Liver (tissue), 9 donors: ENCODE results near the gene COL23A1. TPM values are rescaled to one million over a fixed set of nuclear protein-coding genes. Genes with fewer than 3 reads are reported as not detected.
A peak's percentile ranks its signal among the peaks of the same experiment; 100 is the strongest.

Experiments
- DNase-seq: peaks from one replicate; pipeline ENCODE4 v3.0.0-alpha.2; 2017; ENCODE audit warnings: low spot score
- H3K27ac ChIP-seq, 2 donors: one replicate each; pipeline ENCODE4 v1.7.0; 2013; ENCODE audit warnings: inconsistent platforms in 2 of 2, low read length in 2 of 2, control low read depth in 1 of 2, low read depth in 1 of 2, mild to moderate bottlenecking in 1 of 2
- H3K27me3 ChIP-seq, 4 donors: one replicate each; pipeline versions ENCODE4 v1.6.1 to v1.7.0; 2013; ENCODE audit warnings: low read length in 3 of 4, inconsistent platforms in 1 of 4, mild to moderate bottlenecking in 1 of 4, moderate library complexity in 1 of 4; ENCODE audit not compliant: control insufficient read depth in 4 of 4, insufficient read depth in 4 of 4
- H3K36me3 ChIP-seq, 4 donors: one replicate each; pipeline versions ENCODE4 v1.6.1 to v1.7.0; 2013; ENCODE audit warnings: low read length in 3 of 4, mild to moderate bottlenecking in 3 of 4, low read depth in 1 of 4, moderate library complexity in 1 of 4; ENCODE audit not compliant: control insufficient read depth in 4 of 4, insufficient read depth in 3 of 4
- H3K4me1 ChIP-seq, 4 donors: one replicate each; pipeline versions ENCODE4 v1.6.1 to v1.7.0; 2013; ENCODE audit warnings: low read length in 3 of 4, mild to moderate bottlenecking in 3 of 4, moderate library complexity in 1 of 4; ENCODE audit not compliant: control insufficient read depth in 4 of 4, insufficient read depth in 4 of 4
- H3K4me3 ChIP-seq, 3 donors: one replicate each; pipeline versions ENCODE4 v1.6.1 to v1.7.0; 2013; ENCODE audit warnings: low read length in 3 of 3, control low read depth in 1 of 3, low read depth in 1 of 3, mild to moderate bottlenecking in 1 of 3
- H3K9ac ChIP-seq, 2 donors: one replicate each; pipeline ENCODE4 v1.7.0; 2013; ENCODE audit warnings: low read length in 2 of 2, mild to moderate bottlenecking in 2 of 2, moderate library complexity in 2 of 2, control low read depth in 1 of 2, low read depth in 1 of 2
- H3K9me3 ChIP-seq, 4 donors: one replicate each; pipeline versions ENCODE4 v1.6.1 to v1.7.0; 2013; ENCODE audit warnings: low read length in 3 of 4; ENCODE audit not compliant: control insufficient read depth in 4 of 4
- EGR1 ChIP-seq, 2 donors: IDR thresholded peaks; 2 replicates each; pipeline ENCODE4 v1.6.1; 2016 to 2018; ENCODE audit warnings: antibody characterized with exemption in 2 of 2, low read depth in 2 of 2
- FOXA1 ChIP-seq: IDR thresholded peaks from 2 replicates; pipeline ENCODE4 v1.6.1; 2016; ENCODE audit warnings: antibody characterized with exemption
- FOXA2 ChIP-seq: IDR thresholded peaks from 2 replicates; pipeline ENCODE4 v1.6.1; 2016; ENCODE audit warnings: antibody characterized with exemption
- GABPA ChIP-seq, 2 donors: IDR thresholded peaks in 1 of 2; conservative IDR thresholded peaks in 1 of 2; 2 replicates each; pipeline ENCODE4 v1.6.1; 2016; ENCODE audit warnings: antibody characterized with exemption in 2 of 2, mild to moderate bottlenecking in 1 of 2, moderate library complexity in 1 of 2
- HNF4G ChIP-seq: IDR thresholded peaks from 2 replicates; pipeline ENCODE4 v1.6.1; 2016; ENCODE audit warnings: antibody characterized with exemption
- NR2F2 ChIP-seq: IDR thresholded peaks from 2 replicates; pipeline ENCODE4 v1.6.1; 2016; ENCODE audit warnings: antibody characterized with exemption
- RAD21 ChIP-seq, 2 donors: IDR thresholded peaks; 2 replicates each; pipeline ENCODE4 v1.6.1; 2016; ENCODE audit warnings: antibody characterized with exemption in 2 of 2, mild to moderate bottlenecking in 2 of 2
- RXRA ChIP-seq, 2 donors: IDR thresholded peaks; 2 replicates each; pipeline ENCODE4 v1.6.1; 2017 to 2018; ENCODE audit warnings: antibody characterized with exemption in 2 of 2, mild to moderate bottlenecking in 1 of 2
- SP1 ChIP-seq: IDR thresholded peaks from 2 replicates; pipeline ENCODE4 v1.6.1; 2018; ENCODE audit warnings: antibody characterized with exemption, mild to moderate bottlenecking
- TAF1 ChIP-seq: conservative IDR thresholded peaks from 2 replicates; pipeline ENCODE4 v1.6.1; 2016; ENCODE audit warnings: antibody characterized with exemption, mild to moderate bottlenecking
- YY1 ChIP-seq: IDR thresholded peaks from 2 replicates; pipeline ENCODE4 v1.6.1; 2016; ENCODE audit warnings: antibody characterized with exemption, mild to moderate bottlenecking
- WGBS: extraction: QIAGEN DNeasy Blood & Tissue Kit; methylation state at CpG from one replicate; pipeline ENCODE4 v1.1.7; 2013; 5-methylcytosine and 5-hydroxymethylcytosine counted together
- polyA plus RNA-seq, 2 donors: library from polyadenylated mRNA; stranded (reverse) in 1 of 2; unstranded in 1 of 2; fragments of 200-250 nt in 1 of 2; fragments of >200 nt in 1 of 2; fragmentation: Nextera tagmentation in 1 of 2; extraction: Ambion mirVana in 1 of 2; gene quantifications; one replicate each; pipeline versions ENCODE4 v1.2.1 to v1.2.3, GENCODE V29; 2013 to 2015
- total RNA-seq, 2 donors: library from RNA; depleted of rRNA; stranded (reverse); fragments of >200 nt; gene quantifications; one replicate each; pipeline ENCODE4 v1.2.3, GENCODE V29; 2014
- TF ChIP-seq, protein P1 (sequence below): IDR thresholded peaks from 2 replicates; pipeline ENCODE4 v1.6.1; 2016; ENCODE audit warnings: antibody characterized with exemption, mild to moderate bottlenecking
- TF ChIP-seq, protein P2 (sequence below): IDR thresholded peaks from 2 replicates; pipeline ENCODE4 v1.6.1; 2016; ENCODE audit warnings: antibody characterized with exemption
- TF ChIP-seq, protein P3 (sequence below): IDR thresholded peaks from 2 replicates; pipeline ENCODE4 v1.6.1; 2016; ENCODE audit warnings: antibody characterized with exemption
- TF ChIP-seq, protein P4 (sequence below): IDR thresholded peaks from 2 replicates; pipeline ENCODE4 v1.6.1; 2016; ENCODE audit warnings: antibody characterized with exemption
- TF ChIP-seq, protein P5 (sequence below): fragments of 150-350 bp; IDR thresholded peaks from 2 replicates; pipeline ENCODE4 v1.5.1; 2017; ENCODE audit warnings: improper control_type of control experiment, low read depth, low read length; ENCODE audit not compliant: missing input control
- donor health status: healthy.
- donor health status: healthy.
- donor health status: healthy.
- donor health status: healthy.
- donor health status: healthy.

Gene COL23A1
- total and polyA plus RNA-seq, 4 donors = 0.08 to 1.4 (median 0.27) TPM

DNA sequence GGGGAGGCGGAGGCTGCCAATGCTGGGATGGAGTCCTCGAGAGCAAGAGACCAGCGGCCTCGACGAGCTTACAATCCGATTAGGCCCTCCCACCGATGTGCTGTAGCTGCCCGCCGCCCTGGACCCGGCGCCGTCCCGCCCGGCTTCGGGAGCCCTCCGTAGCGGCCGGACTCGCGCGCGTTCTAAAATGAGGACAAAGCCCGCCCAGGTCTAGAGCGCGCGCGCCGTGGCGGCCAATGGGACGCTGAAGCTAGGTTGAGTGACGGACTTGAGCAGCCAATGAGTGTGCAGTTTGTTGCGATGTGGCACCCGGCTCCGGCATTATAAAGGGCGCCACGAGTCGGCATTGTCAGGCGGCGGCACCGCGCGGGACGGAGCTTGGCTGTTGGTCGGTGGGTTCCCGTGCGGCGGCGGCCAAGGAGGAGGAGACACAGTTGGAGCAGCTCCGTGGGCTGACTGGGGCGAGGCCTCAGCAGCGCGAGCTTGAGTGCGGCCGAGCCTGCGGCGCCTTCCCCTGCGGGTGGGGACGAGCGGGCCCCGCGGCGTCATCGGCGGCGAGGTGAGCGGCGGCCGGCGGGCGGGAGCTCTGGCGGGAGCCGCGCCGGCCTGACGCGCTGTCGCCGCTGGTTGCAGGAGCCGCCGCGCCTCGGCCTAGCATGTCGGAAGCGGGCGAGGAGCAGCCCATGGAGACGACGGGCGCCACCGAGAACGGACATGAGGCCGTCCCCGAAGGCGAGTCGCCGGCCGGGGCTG, 385.8 kb downstream of the COL23A1 start, which contains the start of gene HNRNPAB:
TSS of gene HNRNPAB (plus strand) at position 352 of the 753 bp plus-strand sequence. CDS start at position 657, 305 bp downstream.
- peak; percentile 97 for DNase-seq
- peaks cover 11 to 30% (median 22%) of the 10 kb centered on the region in 4 donors for H3K36me3 ChIP-seq
- H3K9me3 ChIP-seq = no peaks in the 10 kb centered on the region
- peak within 1 kb of the TSS; percentile 78 to 86 for H3K9ac ChIP-seq
- H3K4me3 ChIP-seq = peak within 1 kb of the TSS; percentile 88 to 99 (median 97)
- peaks cover 9 to 31% (median 29%) of the 10 kb centered on the region in 4 donors for H3K4me1 ChIP-seq
- H3K27me3 ChIP-seq = no peaks in the 10 kb centered on the region
- TF ChIP-seq, protein P1, sequence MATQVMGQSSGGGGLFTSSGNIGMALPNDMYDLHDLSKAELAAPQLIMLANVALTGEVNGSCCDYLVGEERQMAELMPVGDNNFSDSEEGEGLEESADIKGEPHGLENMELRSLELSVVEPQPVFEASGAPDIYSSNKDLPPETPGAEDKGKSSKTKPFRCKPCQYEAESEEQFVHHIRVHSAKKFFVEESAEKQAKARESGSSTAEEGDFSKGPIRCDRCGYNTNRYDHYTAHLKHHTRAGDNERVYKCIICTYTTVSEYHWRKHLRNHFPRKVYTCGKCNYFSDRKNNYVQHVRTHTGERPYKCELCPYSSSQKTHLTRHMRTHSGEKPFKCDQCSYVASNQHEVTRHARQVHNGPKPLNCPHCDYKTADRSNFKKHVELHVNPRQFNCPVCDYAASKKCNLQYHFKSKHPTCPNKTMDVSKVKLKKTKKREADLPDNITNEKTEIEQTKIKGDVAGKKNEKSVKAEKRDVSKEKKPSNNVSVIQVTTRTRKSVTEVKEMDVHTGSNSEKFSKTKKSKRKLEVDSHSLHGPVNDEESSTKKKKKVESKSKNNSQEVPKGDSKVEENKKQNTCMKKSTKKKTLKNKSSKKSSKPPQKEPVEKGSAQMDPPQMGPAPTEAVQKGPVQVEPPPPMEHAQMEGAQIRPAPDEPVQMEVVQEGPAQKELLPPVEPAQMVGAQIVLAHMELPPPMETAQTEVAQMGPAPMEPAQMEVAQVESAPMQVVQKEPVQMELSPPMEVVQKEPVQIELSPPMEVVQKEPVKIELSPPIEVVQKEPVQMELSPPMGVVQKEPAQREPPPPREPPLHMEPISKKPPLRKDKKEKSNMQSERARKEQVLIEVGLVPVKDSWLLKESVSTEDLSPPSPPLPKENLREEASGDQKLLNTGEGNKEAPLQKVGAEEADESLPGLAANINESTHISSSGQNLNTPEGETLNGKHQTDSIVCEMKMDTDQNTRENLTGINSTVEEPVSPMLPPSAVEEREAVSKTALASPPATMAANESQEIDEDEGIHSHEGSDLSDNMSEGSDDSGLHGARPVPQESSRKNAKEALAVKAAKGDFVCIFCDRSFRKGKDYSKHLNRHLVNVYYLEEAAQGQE = peak; percentile 81
- no peak for TF ChIP-seq FOXA1
- TF ChIP-seq, protein P2, sequence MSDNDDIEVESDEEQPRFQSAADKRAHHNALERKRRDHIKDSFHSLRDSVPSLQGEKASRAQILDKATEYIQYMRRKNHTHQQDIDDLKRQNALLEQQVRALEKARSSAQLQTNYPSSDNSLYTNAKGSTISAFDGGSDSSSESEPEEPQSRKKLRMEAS = peak; percentile 82
- no peak for TF ChIP-seq RAD21 (IDR thresholded peaks at IDR 0.05)
- TF ChIP-seq, protein P3, sequence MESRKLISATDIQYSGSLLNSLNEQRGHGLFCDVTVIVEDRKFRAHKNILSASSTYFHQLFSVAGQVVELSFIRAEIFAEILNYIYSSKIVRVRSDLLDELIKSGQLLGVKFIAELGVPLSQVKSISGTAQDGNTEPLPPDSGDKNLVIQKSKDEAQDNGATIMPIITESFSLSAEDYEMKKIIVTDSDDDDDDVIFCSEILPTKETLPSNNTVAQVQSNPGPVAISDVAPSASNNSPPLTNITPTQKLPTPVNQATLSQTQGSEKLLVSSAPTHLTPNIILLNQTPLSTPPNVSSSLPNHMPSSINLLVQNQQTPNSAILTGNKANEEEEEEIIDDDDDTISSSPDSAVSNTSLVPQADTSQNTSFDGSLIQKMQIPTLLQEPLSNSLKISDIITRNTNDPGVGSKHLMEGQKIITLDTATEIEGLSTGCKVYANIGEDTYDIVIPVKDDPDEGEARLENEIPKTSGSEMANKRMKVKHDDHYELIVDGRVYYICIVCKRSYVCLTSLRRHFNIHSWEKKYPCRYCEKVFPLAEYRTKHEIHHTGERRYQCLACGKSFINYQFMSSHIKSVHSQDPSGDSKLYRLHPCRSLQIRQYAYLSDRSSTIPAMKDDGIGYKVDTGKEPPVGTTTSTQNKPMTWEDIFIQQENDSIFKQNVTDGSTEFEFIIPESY = no peak
- peak; percentile 99 for TF ChIP-seq SP1
- no peak for TF ChIP-seq RXRA (IDR thresholded peaks at IDR 0.05)
- peak; percentile 72 for TF ChIP-seq YY1
- TF ChIP-seq, protein P4, sequence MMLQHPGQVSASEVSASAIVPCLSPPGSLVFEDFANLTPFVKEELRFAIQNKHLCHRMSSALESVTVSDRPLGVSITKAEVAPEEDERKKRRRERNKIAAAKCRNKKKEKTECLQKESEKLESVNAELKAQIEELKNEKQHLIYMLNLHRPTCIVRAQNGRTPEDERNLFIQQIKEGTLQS = no peak
- TF ChIP-seq TAF1 = peak; percentile 84
- H3K27ac ChIP-seq = peak within 1 kb of the TSS; percentile 80 to 93
- under 1% methylated on average over 96 of the region's 96 CpGs for WGBS

DNA sequence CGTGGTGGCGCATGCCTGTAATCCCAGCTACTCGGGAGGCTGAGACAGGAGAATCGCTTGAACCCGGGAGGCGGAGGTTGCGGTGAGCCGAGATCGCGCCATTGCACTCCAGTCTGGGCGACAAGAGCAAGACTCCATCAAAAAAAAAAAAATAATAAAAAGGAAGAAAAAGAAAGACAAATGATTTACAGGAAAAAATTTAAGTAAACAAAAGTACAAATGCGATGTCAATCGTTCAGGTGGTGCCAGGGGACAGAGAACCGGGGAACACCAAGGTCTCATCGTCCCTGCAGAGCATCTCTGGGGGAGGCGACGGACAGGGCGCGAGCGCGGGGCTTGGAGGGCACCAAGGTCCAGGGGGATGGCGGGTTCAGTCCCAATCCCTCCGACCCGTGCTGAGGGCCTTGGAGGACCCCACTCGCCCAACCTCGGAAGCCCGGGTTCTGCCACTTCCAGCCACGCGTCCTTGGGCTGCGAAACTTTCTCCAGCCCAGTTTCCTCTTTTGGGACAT, 386.5 kb downstream of the COL23A1 start:
- H3K27ac ChIP-seq = peak overlapping the region; percentile 80 to 93
- no peaks in the 10 kb centered on the region for H3K9me3 ChIP-seq
- H3K36me3 ChIP-seq = peaks cover 7 to 24% (median 16%) of the 10 kb centered on the region in 4 donors
- DNase-seq = no peak
- peaks cover 9 to 31% (median 27%) of the 10 kb centered on the region in 4 donors for H3K4me1 ChIP-seq
- peak overlapping the region; percentile 88 to 99 (median 97) for H3K4me3 ChIP-seq
- WGBS = 21% methylated on average over 30 of the region's 30 CpGs
- H3K27me3 ChIP-seq = no peaks in the 10 kb centered on the region
- H3K9ac ChIP-seq = peak overlapping the region in 1 of 2 donors; percentile 78
- TF ChIP-seq, protein P4 = no peak
- no peak for TF ChIP-seq GABPA (IDR thresholded peaks at IDR 0.05 in 1 of 2, conservative IDR thresholded peaks at IDR 0.05 in 1 of 2)
- TF ChIP-seq, protein P3 = no peak
- no peak for TF ChIP-seq RAD21 (IDR thresholded peaks at IDR 0.05)
- TF ChIP-seq NR2F2 = no peak
- TF ChIP-seq SP1 = no peak
- TF ChIP-seq, protein P5, sequence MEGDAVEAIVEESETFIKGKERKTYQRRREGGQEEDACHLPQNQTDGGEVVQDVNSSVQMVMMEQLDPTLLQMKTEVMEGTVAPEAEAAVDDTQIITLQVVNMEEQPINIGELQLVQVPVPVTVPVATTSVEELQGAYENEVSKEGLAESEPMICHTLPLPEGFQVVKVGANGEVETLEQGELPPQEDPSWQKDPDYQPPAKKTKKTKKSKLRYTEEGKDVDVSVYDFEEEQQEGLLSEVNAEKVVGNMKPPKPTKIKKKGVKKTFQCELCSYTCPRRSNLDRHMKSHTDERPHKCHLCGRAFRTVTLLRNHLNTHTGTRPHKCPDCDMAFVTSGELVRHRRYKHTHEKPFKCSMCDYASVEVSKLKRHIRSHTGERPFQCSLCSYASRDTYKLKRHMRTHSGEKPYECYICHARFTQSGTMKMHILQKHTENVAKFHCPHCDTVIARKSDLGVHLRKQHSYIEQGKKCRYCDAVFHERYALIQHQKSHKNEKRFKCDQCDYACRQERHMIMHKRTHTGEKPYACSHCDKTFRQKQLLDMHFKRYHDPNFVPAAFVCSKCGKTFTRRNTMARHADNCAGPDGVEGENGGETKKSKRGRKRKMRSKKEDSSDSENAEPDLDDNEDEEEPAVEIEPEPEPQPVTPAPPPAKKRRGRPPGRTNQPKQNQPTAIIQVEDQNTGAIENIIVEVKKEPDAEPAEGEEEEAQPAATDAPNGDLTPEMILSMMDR = no peak
- TF ChIP-seq FOXA2 = no peak
- no peak for TF ChIP-seq FOXA1
- TF ChIP-seq TAF1 = no peak
- TF ChIP-seq EGR1 (IDR thresholded peaks at IDR 0.05; ENCODE audit: low read depth in 2 of 2) = no peak
- TF ChIP-seq HNF4G = no peak
- no peak for TF ChIP-seq YY1
- no peak for TF ChIP-seq RXRA (IDR thresholded peaks at IDR 0.05)
- TF ChIP-seq, protein P2 = no peak
